Non-pigmented ciliary epithelial cell (primary cell): Measurements from ENCODE around the gene GGA2.
"Not testable (repeated sequence)": the region's sequence is repeated elsewhere in the genome, so short reads cannot be mapped to it uniquely, and the experiment has no call there.

Source experiments
- DNase-seq: peaks from one replicate; pipeline ENCODE4 v3.0.0-alpha.2; 2010; ENCODE audit warnings: low read depth

GGA2 gene

GRCh38 chr16:23504453-23505179 lies 5.7 kb downstream of the GGA2 start:
- DNase-seq, result peak; percentile 80

- DNase-seq, result no peak
These were observed 6.2 kb downstream of the GGA2 start for GRCh38 chr16:23504076-23504452.

GRCh38 chr16:23502466-23502865 lies 7.8 kb downstream of the GGA2 start:
- DNase-seq, result no peak

DNA sequence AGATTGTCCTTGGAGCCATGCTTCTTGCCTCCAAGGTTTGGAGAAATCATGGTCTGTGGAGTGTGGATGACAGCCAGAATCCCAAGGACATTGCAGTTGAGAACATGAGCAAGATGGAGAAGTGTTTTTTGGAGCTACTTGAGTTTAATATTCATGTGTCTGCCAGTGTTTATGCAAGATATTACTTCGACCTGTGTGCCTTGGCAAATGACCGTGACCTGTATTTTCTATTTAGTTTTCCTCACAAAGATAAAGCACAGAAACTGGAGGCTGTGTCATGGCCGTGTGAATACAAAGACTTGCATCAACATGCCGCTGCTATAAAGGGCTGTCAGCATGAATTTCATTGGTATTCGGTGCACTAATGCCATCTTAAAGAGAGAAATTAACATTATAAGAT lies 9.0 kb downstream of the GGA2 start:
- no peak for DNase-seq

- no peak for DNase-seq
These were observed 9.4 kb downstream of the GGA2 start for GRCh38 chr16:23500862-23501225.

DNA sequence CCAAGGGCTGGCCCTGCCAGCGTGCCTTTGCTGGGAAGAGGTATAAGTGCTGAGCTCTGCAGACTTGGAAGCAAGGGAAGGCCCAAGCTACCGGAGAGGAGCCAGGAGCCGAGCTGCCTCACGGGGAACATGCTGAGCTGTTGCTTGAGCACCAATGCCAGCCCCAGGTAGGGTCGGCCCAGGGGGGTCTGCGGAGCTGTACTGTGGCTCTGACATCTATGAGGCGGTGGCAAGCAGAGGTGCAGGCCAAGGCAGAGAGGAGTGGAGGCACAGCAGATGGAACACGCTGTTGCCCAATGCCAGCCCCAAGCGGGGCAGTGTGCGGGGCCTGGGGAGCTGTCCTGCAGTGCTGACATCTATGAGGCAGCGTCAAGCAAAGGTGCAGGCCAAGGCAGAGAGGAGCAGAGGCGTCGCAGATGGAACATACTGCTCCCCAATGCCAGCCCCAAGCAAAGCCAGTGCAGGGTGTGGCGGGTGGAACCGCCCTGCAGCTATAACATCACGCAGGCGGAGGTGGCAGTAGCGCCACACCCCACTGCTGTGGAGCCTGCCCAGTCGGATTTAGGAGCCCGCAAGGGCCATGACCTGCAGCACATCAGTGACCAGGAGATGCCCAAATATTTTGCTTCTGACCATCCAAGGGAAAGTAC lies 10.0 kb downstream of the GGA2 start:
- no peak for DNase-seq

GRCh38 chr16:23499801-23500200 lies 10.5 kb downstream of the GGA2 start:
- DNase-seq, result no peak

DNA sequence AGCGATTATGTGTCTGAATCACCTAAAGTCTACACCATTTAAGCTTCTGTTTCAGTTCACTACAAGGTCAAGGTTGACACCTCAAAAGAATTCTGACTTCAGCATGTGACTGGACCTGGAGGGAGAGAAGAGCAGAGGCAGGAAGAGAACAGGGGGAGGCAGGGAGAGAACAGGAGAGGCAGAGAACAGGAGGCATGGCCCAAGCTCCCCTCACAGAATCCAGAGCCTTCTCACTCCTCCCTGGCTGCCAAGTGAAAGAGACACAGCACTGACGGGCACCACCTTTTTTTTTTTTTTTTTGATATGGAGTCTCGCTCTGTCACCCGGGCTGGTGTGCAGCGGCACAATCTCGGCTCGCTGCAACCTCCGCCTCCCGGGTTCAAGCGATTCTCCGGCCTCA lies 11.4 kb downstream of the GGA2 start:
- DNase-seq, result no peak

- DNase-seq, result no peak
These were observed 12.8 kb downstream of the GGA2 start for GRCh38 chr16:23497543-23497868.

GRCh38 chr16:23496821-23497542 lies 13.3 kb downstream of the GGA2 start:
- DNase-seq, result no peak

- no peak for DNase-seq
These were observed 14.6 kb downstream of the GGA2 start for GRCh38 chr16:23495671-23496070.

DNA sequence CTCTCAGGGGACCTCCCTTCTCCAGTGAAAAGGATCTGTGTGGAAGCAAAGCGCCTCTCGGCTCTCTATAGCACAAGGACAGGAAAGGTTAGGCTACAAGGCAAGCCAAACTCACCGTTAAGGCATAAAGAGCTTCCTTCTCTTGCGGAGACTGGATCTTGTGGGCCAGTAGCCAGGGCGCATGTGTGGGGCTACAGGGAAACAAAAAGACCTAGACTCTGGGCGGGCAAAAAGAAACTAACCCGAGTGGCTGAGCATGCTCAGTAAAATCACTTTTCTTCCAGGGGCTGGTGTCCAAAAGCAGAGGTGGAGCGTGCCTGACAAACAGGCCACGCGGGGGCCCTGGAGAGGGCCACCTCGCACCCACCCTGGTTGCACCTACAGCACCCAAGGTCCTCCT lies 16.1 kb downstream of the GGA2 start:
- DNase-seq, result no peak

DNA sequence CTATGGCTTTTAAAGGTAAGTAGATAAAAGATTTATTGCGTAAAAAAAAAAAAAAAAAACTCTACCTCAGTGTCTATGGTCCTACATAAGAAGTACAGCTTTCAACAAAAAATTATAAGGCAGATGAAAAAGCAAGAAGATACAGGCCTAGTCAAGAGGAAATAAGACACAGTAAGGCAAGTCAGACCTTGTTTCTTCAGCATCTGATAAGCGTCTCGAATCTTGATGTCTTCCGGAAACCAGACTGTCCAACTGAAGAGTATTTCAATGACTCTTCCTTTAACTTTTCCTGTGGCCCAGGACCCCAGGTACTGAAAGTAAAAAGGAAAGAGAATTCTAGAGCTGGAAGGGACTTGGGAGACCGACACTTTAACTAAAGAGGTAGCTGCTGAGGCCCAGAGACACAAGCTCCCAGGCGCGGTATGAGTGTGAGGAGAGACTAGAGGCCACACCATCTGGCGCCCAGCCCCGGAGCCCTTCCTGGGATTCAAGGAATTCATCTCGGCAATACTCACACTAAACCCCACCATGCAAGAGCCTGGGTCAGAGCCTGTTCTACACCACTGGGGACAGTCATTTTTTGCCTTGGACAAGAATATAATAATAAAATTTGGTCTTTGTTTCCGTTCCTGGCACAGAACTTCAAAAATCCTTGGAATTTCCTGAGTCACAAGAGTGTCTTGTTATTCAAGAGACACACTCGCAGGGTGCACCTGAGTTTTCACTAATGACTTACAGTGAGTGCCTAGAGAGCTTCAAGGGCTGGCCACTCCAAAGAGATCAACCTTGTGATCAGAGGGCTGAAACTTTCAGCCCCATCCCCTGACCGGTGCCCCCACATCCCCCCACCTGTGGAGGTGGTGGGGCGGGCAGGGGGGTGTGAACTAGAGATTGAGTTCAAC lies 18.6 kb downstream of the GGA2 start:
- DNase-seq, result no peak

GRCh38 chr16:23486480-23486879 lies 23.8 kb downstream of the GGA2 start:
- no peak for DNase-seq

GRCh38 chr16:23485841-23486240 lies 24.5 kb downstream of the GGA2 start:
- no peak for DNase-seq

GRCh38 chr16:23485257-23485614 lies 25.1 kb downstream of the GGA2 start:
- no peak for DNase-seq

GRCh38 chr16:23484510-23485256 lies 25.6 kb downstream of the GGA2 start:
- DNase-seq, result no peak

DNA sequence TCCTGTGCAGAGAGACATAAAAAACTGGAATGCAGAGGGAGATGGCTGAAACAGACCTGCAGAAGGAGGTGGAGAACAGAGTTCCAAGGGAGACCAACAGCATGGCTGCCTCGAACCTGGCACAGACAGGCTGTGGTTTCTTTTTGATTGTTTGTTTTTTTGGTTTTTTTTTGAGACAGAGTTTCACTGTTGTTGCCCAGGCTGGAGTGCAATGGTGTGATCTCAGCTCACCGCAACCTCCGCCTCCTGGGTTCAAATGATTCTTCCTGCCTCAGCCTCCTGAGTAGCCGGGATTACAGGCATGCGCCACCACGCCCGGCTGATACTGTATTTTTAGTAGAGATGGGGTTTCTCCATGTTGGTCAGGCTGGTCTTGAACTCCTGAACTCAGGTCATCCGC lies 26.8 kb downstream of the GGA2 start:
- not testable (repeated sequence) for DNase-seq

DNA sequence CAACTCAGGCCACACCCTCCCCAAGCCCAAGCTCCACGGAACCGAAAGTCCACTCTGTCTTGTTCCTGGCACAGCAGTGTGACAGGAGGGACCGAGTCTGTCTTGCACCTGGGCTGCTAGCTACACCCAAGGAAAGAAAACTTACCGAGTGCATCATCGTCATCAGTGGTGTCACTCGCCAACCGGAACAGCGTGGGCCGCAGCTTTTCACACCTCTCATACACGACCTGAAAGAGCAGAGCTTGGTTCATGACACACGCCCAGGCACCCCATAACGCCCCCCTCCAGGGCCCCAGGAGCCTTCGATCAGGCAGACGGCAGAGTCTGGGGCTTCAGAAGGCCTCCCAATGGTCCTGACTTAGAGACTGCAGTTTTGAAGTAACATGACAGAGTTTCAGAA lies 27.5 kb downstream of the GGA2 start:
- DNase-seq, result no peak

DNA sequence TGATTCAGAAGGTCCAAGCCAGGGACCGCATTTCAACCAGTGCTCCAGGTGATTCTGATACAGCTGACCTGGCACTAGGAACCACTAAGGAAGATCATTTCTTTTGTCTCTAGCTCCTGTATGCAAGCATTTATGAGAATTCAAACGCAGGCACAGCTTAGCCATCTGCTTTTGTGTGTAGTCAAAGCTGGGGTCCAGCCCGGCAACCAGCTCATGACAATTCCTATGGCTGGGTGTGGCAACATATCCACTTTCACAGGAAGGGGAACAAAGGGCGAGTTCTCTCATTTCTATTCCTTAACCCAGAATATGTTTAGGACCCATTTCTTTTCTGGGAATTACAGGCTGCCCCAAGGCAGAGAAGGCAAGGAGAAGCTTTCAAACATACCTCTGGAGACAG lies 30.0 kb downstream of the GGA2 start:
- no peak for DNase-seq

- no peak for DNase-seq
These were observed 31.2 kb downstream of the GGA2 start for GRCh38 chr16:23479138-23479537.

DNA sequence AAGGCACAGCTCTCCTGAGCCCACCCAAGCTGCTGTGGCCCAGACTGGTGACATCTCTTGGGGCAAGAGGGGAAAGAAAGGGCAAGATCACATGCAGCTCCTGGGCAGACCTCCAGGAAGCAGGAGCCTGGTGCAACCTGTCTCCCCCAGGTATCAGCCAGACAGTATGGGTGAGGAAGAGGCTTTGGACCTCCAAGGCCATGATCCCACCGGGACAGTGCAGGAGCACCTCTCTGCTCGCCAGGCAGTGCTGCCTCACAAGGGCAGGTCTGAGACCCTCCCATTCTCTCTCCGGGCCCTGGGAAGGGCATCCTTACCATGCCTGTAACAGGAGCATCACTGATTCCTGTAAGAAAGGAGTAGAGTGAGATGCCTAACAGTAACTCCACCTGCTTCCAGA lies 31.7 kb downstream of the GGA2 start:
- DNase-seq, result no peak
